ENCODE measurements around the gene CSAD.
A peak's percentile ranks its signal among the peaks of the same experiment; 100 is the strongest.
"Not testable (repeated sequence)": the region's sequence is repeated elsewhere in the genome, so short reads cannot be mapped to it uniquely, and the experiment has no call there.

CSAD gene

DNA sequence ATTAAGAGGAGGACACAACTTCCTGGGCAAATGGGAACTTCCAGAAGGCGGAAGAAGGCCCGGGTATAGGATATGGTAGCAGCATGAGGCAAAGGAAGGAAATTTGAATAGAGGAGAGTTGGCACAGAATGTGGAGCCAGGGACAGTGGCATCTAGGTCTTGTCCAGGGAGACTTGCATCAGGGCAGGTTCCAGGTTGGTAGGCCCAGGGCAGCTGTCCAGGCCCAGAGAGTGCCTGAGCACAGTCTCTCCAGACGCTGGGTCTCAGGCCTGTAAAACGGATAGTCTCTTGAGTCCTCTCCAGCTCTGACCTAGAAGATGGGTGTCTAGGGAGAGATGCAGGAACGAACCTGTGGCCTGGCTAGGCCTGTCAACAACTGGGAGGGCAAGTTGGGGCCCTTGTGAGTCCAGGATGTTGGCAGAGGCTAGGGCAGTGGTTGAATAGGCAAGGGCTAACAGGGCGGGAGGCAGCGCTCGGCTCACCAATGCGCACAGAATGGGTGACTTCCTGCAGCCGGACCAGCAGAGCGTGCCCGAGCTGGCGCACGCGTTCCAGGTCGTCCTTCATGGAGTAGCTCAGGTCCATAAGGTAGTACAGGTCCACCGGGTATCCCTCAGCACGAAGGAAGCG, 16.4 kb upstream of the CSAD start:
- no peak for DNase-seq

DNA sequence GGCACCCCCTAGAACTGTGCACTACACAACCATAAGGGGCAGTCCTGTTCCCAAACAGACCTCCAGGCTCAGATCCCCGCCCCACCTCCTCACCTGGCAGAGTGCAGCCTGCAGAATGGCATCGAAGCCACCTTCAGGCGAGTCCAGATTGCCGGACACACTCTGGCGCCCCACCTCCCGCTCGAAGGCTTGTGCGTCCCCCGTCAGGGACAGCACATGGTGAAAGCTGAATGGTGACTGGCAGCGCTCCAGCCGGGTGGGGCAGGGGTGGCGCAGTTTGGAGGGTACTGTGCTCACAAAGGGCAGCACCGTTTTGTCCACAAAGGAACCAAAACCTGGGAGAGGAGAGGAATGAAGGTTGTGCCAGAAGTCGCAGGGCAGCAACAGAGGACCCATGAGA, 15.8 kb upstream of the CSAD start:
- no peak for DNase-seq

DNA sequence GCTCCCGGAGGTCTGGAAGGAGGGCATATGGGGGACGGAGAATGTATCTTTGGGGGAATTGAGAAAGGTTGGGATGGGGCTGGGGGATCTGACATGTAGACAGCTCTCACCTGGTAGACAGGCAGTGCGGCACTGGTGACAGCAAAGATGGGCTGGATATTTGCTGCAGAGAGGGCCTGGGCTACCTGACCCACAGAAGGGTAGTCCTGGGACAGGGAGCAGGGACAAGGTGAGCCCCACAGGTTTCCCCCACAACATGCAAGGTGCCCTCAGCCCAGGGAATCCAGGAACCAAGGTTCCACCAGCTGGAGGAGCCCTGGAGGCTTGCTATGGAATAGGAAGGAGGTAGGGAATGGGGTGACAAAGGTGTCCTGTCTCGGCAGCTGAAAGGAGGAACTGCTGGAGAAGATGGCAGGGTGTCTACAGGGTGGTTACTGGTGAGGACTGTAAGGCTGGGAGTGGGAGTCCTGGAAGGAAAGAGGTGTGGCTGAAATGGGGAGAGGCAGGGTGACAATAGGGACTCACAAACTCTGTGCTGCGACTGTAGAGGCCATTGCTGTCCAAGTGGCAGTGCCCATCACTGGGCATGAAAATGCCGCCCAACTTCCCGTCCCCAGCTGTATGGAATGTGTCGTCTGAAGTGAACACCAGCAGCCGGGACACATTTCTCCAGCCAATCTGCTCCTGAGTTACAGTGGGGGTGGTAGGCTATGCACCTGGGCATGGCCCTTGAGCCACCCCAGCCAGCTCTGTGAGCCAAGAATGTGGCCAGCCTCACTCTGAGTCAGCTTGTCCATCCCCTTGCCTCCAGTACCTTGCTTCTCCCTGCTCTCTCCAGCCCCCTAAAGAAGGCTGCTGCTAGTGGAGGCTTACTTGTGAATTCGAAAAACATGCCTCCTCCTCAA, 15.0 kb upstream of the CSAD start:
- DNase-seq: no peak

DNA sequence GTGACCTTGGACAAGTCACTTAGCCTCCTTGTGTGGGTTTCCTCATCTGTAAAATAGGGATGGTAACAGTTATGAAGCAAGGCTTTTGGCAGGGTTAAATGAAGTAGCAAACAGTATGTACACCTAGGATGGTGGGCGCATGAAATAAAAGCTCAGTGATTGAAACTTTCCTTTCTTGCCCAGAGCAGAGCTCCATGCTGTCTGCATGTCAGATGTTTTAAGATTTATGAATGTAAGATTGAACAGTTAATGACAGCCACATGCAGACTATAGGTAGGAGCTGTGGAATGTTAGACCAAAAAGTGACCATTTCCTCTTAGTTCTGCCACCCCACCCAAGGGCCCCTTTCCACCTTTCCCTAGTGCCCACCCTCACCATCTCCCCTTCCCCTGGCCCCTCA, 14.2 kb upstream of the CSAD start:
- DNase-seq: no peak

DNA sequence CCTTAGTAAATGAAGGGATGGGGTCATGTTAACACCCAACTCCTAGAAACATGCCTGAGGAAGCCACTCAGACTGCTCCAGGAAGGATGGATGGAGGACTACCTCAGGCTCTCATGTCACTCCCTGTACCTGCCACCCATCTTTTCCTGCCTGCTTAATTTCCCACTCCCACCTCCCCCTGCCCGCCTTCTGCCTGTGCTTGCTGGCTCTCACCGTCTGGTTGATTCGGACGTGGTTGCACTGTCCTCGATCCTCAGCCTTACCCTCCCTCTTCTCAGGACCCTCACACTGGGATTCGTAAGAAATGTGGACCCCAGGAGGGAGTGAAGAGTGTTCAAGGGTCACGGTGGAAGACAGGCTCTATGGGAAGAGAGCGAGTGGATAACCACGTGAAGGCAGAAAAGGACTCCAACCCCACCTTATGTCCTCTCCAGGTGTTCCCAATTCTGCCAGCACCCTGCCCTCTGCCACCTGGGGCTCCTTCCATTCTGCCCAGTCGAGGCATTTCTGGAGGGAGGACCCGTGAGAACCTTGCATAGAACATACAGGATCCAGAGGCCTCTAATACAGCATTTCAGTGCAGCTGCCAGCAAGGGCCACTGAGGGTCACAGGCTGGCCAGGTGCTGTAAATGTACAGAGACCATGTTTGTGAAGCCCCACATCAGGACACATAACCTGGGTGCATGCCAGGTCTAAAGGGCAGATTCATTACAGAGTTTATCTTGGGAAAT, 13.4 kb upstream of the CSAD start:
- DNase-seq: no peak

DNA sequence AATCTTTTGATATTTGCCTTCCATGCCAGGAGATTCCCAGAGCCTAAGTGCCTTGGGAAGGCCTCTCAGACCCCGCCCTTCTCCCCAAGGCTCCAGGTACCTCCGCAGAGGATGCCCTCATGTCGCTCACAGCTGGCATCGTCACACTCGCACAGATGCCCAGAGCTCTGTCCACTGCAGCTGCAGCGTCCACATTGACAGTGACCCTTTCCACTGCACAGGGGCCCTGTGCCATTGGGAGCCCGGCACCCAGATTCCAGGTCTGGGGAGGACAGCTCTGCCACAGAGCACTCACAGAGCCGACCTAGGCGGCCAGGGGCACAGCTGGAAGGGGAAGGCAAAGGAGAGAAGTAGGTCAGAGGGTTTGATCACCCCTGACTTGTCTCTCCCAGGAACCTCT, 12.3 kb upstream of the CSAD start:
- DNase-seq: no peak

DNA sequence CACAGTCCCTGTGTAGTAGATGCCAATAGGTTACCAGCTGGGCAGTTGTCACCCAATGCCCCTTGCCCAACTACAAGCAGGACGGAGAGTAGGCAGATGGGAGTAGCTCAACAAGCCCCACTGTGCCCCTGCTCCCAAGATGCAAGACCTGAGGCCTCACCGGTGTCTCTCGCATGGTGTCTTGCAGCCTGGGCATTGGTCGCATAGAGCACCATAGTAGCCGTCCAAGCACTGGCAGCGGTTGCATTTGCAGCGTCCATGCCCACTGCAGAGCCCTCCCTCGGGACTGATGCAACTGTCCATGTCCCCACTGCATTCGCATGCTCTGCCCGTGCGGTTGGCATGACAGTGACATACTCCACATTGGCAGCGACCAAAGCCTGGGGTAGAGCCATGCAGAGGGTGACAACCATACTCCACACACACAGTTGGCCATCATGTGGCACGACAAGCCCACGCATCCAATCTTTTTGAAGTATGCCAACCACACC, 11.9 kb upstream of the CSAD start:
- DNase-seq: no peak

DNA sequence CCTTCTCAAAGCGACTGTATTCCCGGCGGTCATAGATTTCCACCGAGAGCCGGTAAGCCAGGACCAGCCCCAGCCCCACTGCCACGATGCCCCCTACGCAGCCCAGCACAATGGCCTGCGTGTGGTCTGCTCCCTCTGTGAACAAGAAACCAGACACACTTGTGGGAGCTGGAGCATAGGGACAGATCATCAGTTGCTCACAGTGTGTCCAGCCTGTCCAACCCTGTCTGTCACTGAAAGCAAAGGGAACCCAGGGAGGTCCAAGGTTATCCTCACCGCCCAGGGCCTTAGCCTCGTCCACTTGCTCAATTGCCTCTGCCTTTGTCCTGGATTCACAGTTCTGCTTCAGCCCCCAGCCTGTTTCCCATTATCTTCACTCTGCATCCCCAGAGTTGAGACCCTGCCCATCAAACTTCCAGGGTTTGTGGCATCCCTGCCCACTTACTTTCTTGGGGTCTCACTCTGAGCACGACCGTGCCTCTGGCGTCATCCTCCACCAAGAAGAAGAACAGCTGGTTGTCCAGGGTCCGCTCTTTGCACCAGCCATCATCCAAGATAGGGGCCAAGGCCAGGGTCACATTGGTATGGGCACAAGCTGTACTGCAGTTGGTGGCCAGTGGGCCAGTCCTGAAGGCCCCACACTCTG, 11.3 kb upstream of the CSAD start:
- no peak for DNase-seq

DNA sequence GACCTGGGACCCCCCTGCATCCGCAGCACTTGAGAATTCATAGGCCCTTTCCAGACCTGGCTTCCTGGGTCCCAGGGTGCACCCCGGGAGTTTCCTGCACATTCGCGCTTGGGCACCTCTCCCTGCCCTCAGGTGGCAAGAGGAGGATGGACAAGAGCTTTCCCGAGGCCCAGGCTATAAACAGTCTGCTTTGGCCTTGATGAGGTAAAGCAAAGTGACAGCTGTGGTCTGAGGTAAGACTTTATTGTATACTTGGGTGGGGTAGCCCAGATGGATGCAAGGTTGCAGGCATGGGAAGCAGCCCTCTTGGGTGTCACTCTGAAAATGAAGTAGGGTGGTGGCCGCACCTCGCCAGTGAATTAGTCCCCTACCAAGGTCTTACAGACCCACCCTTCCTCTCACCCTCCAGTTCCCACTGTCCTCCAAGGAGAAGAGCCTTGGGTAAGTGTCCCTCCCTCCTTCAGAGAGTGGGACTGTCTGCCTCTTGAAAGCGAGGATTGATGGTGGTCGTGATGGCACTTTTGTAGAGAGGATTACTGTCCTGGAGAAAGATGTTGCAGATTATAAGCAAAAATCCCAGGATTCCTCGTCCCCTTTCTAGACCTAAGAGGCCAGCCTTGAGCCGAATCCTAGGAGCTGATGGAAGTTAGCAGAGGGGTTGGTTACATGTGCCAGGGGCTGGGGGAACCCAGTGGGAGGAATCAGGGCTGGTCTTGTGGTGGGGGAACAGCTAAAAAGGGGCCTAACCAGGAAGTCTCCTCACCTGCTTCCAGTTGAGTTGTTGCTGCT, 10.6 kb upstream of the CSAD start:
- no peak for DNase-seq

DNA sequence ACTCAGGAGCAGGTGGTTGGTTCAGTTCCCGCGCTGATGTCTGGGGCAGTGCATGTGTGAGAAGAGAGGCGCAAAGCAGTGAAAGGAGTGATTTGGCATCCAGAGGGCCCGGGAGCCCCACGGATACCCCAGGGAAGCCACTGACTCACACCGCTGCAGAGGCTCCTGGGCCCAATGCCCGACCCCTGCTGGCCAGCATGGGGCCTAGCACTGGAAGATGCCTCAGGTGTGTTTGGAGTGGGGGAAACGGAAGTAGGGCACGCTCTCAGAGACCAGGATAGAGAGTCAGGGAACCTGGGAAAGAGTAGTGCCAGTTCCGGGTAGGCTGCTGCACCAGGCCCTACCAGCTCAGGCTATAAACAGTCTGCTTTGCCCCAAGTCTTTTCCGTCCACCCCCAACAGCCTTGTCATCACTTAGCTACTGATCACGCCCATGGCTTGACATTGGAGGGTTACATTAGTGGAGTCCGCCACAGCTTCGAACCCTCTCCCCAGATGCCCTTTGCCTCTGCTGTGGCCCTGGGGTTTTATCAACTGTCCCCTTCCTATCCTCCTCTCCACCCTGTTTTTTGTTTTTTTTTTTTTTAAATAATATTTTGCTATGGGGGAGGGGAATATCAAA, 9.5 kb upstream of the CSAD start:
- no peak for DNase-seq

DNA sequence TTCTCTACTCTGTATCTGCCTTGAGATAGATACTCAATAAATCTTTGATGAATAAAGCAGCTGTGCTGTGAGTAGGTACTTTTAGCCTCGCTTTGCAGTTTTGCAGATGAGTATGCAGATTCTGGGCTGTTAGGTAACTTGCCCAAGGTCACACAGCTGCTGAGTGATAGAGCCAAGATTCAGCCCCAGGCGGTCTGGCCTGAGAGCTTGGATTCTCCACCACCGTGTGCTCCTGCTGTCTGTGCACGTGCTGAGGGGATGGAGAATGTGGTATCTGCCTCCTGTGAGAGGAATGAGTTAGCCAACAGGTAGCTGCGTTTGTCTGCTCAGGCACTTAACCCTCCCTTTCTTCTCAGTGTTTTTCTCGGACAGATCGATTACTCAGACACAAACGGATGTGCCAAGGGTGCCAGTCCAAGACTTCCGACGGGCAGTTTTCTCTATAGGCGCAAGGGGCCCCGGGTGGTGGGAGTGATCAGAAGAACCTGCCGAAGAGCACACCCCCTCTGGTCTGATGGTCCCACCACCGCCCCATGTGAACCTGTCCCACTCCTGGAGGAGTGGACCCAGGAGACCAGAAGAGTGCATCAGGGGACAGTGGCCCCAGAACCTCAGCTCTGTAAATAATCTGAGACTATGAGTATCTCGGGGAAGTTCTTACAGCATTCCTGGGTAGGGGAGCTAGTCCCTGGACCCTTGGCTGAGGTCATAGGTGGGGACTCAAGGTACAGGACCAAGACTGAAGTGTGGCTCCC, 6.6 kb upstream of the CSAD start:
- no peak for DNase-seq

DNA sequence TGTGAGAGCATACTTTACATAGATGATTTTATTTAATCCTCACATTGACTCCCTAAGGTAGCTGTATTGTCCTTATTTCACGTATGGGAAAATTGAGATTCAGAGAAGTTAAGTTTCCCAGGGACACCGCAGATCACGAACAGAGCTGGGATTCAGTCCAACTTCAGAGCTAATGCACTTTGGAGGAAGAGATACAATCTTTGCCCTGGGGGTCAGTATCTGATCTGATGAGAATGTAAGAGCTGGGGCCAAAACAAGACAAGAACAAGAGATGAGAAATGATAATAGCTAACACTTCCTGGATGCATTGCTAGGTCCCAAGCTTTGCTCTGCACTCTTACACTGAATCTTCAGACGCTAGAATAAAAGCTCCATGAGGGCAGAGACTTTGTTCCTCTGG, 6.0 kb upstream of the CSAD start:
- no peak for DNase-seq

DNA sequence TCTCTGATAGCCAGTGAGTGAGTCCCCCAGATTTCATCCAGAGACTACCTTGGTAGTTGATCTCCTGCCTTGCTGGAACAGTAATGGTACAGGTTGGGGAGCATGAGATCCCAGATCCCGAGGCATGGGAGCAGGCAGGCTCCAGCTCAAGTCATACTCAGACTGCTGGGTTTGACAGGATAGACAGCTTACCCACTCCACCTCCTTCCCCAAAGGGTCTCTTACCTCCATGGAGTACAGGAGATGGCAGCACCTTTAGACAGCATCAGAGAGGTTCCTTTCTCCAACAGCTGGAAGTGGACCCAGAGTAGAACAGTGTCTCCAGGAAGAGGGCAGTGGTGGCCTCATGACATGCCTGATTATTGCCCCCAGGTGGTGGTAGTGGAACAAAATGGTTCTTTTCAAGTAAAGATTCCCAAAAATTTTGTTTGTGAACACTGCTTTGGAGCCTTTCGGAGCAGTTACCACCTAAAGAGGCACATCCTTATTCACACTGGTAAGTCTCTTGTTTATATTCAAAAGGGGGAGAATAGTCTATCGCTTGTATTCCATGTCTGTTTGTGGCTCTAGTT, 4.9 kb upstream of the CSAD start:
- no peak for DNase-seq

DNA sequence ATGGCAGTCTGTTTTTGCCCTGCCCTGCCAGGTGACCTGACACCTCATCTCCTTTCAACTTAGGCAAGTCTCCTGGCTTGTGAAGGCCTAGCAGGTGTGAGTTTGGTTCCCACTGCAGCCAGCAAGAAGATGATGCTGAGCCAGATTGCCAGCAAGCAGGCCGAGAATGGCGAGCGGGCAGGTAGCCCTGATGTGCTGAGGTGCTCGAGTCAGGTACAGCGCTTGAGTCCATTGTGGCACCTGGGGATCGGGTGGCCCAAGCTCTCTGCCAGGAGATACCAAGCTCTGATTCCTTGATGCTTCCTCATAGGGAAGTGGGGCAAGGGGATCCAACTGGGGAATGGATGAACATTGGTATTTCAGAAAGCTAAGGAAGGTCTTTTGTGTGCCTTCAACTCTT, 4.1 kb upstream of the CSAD start:
- DNase-seq: no peak

DNA sequence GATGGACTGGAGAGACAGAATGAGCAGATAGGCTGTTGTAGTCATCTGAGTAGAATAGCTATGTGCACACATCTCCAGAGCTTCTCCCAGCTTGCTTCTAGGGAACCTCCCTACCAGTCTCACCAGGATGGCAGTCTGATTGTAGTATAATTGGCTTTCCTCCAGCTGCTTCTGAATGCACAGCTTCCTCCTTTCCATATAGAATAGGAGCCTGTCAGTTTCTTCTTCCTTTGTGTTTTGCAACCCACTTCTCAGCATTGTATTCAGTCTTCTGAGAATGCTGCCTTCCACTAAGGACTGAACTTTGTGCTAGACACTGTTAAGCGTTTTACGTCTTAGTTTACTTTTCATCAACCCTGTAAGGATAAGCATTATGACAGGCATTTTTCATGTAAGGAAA, 2.2 kb upstream of the CSAD start:
- DNase-seq: no peak

DNA sequence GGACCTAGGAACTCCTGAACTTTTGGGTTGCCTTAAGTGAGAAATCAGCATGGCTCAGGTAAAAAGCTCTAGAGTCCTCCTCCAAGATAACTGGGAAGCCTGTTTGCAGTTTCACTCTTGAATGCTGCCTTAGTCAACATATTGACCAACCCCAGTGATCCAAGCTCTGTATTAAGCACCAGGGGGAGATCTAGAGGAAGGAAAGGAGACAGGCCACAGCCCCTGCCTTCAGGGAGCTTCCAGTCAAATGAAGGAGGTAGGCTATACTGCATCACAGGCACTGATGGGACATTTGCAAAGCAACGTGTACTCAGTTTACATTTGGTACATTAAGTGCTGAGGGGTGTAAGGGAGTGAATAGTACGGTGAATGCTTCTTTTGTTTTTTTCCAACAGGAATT, 1.2 kb upstream of the CSAD start:
- no peak for DNase-seq

DNA sequence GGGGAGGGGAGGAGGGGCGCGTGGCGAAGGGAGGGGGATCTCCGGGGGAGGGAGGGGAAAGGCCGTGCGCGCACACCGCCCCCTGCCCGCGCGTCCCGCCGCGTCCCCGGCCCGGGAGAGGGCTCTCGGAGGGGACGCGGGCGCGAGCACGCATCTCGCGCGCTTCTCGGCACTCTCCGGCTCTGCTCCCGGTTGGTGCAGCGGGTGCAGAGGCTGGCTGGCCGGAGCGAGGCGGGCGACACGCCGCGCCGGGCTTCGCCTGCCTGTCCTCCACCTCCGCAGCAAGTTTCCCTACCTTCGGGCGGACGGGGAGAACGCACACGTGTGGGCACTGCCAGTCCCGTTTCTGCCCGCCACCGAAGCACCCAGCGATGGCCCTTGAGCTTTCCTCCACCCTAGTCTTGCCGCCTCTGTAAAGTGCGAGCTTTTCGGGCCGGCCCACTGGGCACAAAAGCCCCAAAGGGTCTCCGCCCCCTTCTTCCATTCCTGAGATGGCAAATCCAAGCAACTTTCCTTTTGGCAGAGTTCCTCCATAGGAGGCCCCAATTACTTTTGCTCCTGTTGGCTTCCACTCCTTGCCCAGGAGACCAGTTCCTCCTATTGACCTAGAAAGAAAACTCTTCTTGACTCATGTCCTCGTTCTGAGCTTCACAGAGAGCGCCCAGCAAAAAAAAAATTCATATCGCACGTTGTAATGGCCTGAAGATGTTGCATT, 363 bp upstream of the CSAD start:
- DNase-seq: peak; percentile 90

DNA sequence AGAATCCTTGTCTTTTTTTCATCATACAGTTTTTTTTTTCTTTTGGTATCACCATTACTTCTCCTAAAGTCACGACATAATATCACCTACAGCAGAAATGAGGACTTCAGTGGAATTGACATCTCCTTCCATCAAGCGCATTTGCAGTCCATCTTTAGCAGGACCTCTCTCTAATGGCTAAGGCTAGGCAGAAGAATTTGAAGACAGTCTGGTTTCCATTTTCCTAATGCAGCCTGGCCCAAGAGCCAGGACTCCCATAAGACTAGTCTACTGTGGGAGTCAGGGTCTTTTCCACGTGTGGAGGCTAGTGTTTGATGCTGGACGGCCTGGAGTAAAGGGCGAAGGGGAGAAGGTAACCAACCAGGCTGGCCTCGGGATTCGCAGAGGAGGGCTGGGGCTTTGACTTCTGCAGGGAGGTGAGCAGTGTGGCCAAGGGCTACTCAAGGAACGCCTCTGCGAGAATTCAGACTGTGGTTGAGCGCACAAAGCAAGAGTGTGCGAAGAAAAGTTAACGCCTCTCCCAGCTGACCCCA, 972 bp downstream of the CSAD start:
- no peak for DNase-seq

DNA sequence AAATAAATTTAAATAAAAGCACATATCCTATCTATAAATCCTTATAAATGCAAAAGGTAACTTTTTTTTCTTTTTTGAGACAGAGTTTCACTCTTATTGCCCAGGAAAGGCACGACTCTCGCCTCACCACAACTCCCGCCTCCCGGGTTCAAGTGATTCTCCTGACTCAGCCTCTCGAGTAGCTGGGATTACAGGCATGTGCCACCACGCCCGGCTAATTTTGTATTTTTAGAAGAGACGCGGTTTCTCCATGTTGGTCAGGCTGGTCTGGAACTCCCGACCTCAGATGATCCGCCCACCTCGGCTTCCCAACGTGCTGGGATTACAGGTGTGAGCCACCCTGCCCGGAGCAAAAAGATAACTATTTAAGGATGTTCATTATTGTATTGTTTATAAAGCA, 1.9 kb downstream of the CSAD start:
- not testable (repeated sequence) for DNase-seq

DNA sequence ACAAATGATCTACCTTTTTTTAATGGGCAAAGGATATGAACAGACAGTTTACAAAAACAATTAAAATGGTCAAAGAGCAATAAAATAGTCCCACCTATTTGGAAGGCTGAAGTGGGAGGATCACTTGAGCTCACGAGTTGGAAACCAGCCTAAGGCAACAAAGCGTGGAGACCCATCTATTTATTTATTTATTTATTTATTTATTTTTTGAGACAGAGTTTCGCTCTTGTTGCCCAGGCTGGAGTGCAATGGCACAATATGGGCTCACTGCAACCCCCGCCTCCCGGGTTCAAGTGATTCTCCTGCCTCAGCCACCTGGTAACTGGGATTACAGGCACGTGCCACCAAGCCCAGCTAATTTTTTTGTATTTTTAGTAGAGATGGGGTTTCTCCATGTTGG, 3.3 kb downstream of the CSAD start:
- DNase-seq: not testable (repeated sequence)
